ENCODE data around the gene DIPK1A.

The DIPK1A gene

DNA sequence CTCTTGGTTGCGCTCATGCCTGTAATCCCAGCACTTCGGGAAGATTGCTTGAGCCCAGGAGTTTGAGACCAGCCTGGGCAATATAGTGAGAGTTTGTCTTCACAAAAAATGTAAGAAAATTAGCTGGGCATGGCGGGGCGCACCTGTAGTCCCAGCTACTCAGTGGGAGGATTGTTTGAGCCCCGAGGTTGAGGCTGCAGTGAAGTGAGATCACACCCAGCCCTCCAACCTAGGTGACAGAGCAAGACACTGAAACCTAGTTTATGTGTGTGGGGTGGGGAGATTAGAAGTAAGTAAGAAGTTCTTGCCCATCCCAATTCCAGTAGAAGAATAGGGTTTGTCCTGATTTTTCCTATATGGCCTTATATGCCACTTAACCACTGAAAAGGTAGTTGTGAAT lies 127.4 kb downstream of the DIPK1A start:
- TF ChIP-seq, protein P1, sequence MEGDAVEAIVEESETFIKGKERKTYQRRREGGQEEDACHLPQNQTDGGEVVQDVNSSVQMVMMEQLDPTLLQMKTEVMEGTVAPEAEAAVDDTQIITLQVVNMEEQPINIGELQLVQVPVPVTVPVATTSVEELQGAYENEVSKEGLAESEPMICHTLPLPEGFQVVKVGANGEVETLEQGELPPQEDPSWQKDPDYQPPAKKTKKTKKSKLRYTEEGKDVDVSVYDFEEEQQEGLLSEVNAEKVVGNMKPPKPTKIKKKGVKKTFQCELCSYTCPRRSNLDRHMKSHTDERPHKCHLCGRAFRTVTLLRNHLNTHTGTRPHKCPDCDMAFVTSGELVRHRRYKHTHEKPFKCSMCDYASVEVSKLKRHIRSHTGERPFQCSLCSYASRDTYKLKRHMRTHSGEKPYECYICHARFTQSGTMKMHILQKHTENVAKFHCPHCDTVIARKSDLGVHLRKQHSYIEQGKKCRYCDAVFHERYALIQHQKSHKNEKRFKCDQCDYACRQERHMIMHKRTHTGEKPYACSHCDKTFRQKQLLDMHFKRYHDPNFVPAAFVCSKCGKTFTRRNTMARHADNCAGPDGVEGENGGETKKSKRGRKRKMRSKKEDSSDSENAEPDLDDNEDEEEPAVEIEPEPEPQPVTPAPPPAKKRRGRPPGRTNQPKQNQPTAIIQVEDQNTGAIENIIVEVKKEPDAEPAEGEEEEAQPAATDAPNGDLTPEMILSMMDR (IDR thresholded peaks at IDR 0.05), result no peak
- no peak for DNase-seq (ENCODE audit: low spot score)
- Histone ChIP-seq H3K27ac (peak overlapping the region in 1 of 2 donors; percentile 8), H3K4me3 (peak overlapping the region; percentile 98)

DNA sequence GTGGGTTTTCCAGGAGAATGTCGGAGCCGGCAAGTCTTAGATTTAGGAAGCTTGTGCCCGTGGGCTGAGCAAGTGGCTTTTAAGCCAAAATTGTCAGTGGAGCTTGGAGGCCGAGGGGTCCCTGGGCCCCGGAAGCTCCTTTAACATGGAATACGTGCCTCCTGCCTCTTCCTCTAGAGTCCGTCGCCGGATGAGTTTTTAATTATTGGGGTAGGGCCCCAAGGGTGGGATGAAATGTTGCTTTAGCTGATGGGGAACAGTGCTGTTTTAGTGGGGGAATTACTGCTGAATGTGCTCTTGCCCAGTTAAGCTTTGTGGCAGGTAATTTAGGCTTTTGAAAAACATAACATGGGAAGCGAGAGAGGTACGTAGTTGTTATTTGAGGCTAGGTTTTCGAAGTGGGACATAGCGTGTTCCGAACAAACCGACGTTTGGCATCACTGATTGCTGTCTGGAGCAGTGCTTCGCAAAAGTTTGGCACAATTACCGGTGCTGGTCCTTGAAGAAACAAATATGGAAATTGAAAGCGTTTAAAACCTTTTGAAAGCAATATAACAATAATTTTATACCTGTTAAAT lies 128.6 kb downstream of the DIPK1A start:
- TF ChIP-seq, protein P1 (IDR thresholded peaks at IDR 0.05), result no peak
- Histone ChIP-seq H3K27ac (peak overlapping the region; percentile 90 to 96), H3K4me3 (peak overlapping the region; percentile 98)
- DNase-seq (ENCODE audit: low spot score), result no peak

DNA sequence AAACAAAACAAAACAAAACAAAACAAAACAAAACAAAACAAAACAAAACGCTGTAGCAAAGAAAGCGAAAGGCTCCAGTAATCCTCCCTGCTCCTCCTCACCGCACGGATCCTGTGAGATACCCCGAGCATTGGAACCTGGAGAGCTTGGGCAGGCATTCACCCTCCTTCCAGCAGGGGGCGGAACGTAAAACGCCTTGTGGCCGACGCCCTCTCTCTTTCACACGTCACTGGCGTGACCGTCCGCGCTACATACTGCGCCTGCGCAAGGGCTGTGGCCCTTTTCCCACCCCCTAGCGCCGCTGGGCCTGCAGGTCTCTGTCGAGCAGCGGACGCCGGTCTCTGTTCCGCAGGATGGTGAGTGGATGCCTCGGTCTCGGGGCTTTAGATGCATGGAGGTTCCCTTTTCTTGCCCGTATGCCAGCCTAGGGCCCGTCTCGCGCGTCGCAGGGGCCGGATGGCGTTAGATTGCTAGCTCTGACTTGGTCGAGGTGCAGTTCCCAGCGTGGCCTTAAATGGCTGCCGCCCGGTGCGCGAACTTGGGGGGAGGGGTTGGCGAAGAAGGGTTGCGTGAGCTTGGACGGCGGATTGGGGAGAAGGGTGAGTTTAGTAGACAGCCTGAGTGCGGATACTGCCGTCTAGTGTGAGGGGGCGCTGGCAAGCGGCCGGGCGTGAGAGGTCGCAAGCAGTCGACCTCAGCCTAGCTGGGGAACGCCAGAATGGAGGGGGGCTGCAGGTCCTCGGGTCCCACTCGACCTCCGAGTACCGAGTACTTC lies 129.3 kb downstream of the DIPK1A start, which contains the start of gene RPL5:
Gene RPL5, plus strand, starts transcription at position 279 of the 775 bp plus-strand sequence. Its CDS starts 75 bp downstream, at position 354.
- TF ChIP-seq, protein P1 (IDR thresholded peaks at IDR 0.05), result peak; percentile 76
- H3K4me3 ChIP-seq, result peak within 1 kb of the TSS; percentile 98
- H3K27ac ChIP-seq, result peak within 1 kb of the TSS; percentile 90 to 96
- DNase-seq (ENCODE audit: low spot score), result peak; percentile 97

DNA sequence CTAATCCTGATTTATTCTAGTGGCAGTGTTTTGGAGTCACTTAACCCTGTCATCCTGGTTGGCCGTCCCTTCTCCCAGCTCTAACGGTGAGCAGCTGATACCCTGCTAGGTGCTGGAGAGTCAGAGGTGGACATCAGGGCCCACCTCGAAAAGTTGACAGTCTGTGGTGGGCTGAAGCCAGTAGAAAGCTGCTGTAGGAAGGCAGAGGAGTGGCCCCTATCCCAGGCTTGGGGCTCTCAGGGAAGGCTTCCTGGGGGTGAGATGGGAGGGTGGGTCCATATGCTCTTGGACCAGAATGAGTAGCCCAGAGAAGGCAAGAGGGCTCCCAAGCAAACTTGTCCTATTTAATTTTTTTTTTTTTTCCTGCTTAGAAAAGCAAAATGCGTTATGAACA lies 129.9 kb downstream of the DIPK1A start:
- no peak for DNase-seq (ENCODE audit: low spot score)
- H3K4me3 ChIP-seq, result peak overlapping the region; percentile 98
- H3K27ac ChIP-seq, result peak overlapping the region in 1 of 2 donors; percentile 90
- TF ChIP-seq, protein P1 (IDR thresholded peaks at IDR 0.05), result no peak

DNA sequence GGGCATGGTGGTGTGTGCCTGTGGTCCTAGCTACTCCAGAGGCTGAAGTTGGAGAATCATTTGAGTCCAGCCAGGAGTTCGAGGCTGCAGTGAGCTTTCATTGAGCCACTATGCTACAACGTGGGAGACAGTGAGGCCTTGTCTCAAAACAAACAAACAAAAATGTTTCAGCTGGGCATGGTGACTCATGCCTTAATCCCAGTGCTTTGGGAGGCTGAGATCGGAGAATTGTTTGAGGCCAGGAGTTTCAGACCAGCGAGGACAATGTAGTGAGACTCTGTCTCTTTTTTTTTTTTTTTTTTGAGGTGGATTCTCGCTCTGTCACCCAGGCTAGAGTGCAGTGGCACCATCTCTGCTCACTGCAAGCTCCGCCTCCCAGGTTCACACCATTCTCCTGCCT lies 134.5 kb downstream of the DIPK1A start:
- DNase-seq (ENCODE audit: low spot score), result no peak
- Histone ChIP-seq H3K27ac (no peak overlapping the region), H3K4me3 (no peak overlapping the region)
- TF ChIP-seq, protein P1 (IDR thresholded peaks at IDR 0.05), result no peak

DNA sequence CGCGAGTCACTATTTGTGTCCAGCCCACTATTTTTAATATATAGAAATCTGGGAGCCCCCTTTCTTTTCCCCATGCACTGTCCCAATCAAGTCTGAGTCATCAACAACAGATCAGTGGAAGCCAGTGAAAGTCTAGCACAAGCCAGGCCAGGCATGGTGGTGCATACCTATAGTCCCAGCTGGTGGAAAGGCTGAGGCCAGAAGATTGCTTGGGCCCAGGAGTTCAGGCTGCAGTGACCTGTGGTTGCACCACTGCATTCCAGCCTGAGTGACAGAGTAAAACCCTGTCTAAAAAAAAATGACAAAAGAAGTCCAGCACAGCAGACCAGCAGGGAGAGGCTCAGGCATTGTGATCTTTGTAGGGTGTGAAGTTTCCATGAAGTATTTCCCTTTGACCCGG lies 138.4 kb downstream of the DIPK1A start:
- TF ChIP-seq, protein P1 (IDR thresholded peaks at IDR 0.05), result no peak
- Histone ChIP-seq H3K27ac (no peak overlapping the region), H3K4me3 (no peak overlapping the region)
- DNase-seq (ENCODE audit: low spot score), result no peak

DNA sequence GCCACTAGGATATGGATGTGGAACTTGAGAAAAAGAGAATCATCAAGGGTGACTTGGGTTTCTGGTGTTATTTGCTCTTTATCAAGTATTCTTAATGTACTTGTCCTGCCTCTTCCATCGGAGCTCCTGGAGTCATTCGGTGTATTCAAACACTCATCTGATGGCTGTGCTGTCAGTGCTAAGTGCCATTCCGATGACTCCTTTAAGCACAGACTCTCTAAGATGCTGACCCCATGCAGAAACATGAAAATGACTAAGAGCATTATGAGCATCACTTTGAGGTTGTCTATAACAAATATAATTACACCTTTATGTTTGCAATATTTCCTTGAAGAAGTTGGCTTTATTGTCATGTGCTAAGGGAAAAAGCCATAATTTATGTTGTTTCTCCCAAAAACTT lies 140.7 kb downstream of the DIPK1A start:
- TF ChIP-seq, protein P1 (IDR thresholded peaks at IDR 0.05), result no peak
- Histone ChIP-seq H3K4me3 (no peak overlapping the region), H3K27ac (no peak overlapping the region)
- no peak for DNase-seq (ENCODE audit: low spot score)

Data from coronary artery (tissue), 2 donors.